ENCODE results near the gene HECTD3.
"Not testable (repeated sequence)": the region's sequence is repeated elsewhere in the genome, so short reads cannot be mapped to it uniquely, and the experiment has no call there.

The HECTD3 gene

GRCh38 chr1:44976252-44976651, 34.9 kb downstream of the HECTD3 start:
- no peak for TF ChIP-seq CTCF (IDR thresholded peaks at IDR 0.05; ENCODE audit: low read depth, low read length)
- no peak overlapping the region for H3K4me3 ChIP-seq (ENCODE audit: low read depth, low read length)

- no peak overlapping the region for H3K4me3 ChIP-seq (ENCODE audit: low read depth, low read length)
Observed at GRCh38 chr1:44973645-44974044, 37.5 kb downstream of the HECTD3 start.

GRCh38 chr1:44970317-44970716, 40.8 kb downstream of the HECTD3 start:
- H3K4me3 ChIP-seq (ENCODE audit: low read depth, low read length), result no peak overlapping the region
- no peak for TF ChIP-seq CTCF (IDR thresholded peaks at IDR 0.05; ENCODE audit: low read depth, low read length)

More at GRCh38 chr1:44973645-44974044, 37.5 kb downstream of the HECTD3 start:
- TF ChIP-seq CTCF (IDR thresholded peaks at IDR 0.05; ENCODE audit: low read depth, low read length), result no peak

- H3K4me3 ChIP-seq (ENCODE audit: low read depth, low read length), result no peak overlapping the region
- no peak for TF ChIP-seq CTCF (IDR thresholded peaks at IDR 0.05; ENCODE audit: low read depth, low read length)
Observed at GRCh38 chr1:44964396-44964795, 46.7 kb downstream of the HECTD3 start.

GRCh38 chr1:44962729-44963128, 48.4 kb downstream of the HECTD3 start:
- no peak for TF ChIP-seq CTCF (IDR thresholded peaks at IDR 0.05; ENCODE audit: low read depth, low read length)
- H3K4me3 ChIP-seq (ENCODE audit: low read depth, low read length), result no peak overlapping the region

- H3K4me3 ChIP-seq (ENCODE audit: low read depth, low read length), result not testable (repeated sequence)
Observed at GRCh38 chr1:44962022-44962421, 49.1 kb downstream of the HECTD3 start.

- not testable (repeated sequence) for H3K4me3 ChIP-seq (ENCODE audit: low read depth, low read length)
Observed at GRCh38 chr1:44957566-44957965, 53.6 kb downstream of the HECTD3 start.

GRCh38 chr1:44956077-44956476, 55.0 kb downstream of the HECTD3 start:
- H3K4me3 ChIP-seq (ENCODE audit: low read depth, low read length), result not testable (repeated sequence)

Measured in WI38 (cell line).